Left renal pelvis (tissue), 4 donors: ENCODE results near the gene RAB40A. TPM values are rescaled to one million over a fixed set of nuclear protein-coding genes. Genes with fewer than 3 reads are reported as not detected.

Experiments used
- DNase-seq, 4 donors: peaks; one replicate each; pipeline ENCODE4 v3.0.0-alpha.2; 2013; ENCODE audit warnings: low read depth in 4 of 4, low spot score in 3 of 4
- polyA plus RNA-seq, 4 donors: library from polyadenylated mRNA; unstranded; fragments of 120-200 nt; gene quantifications; one replicate each; pipeline ENCODE4 v1.2.1, GENCODE V29; 2013; ENCODE audit not compliant: insufficient read length in 4 of 4

RAB40A gene
- 1 to 10 TPM; 2.1 to 4.1 (median 2.6) TPM for polyA plus RNA-seq

- no peak for DNase-seq
These were observed at the start of gene RAB40A for GRCh38 chrX:103519389-103519788. Gene RAB40A, minus strand, starts transcription at chrX:103519489. Its CDS starts 18,733 bp downstream, at chrX:103500756.

- DNase-seq: no peak
These were observed 46.5 kb upstream of the RAB40A start for GRCh38 chrX:103565752-103566151.

GRCh38 chrX:103565197-103565596 is 45.9 kb upstream of the RAB40A start:
- DNase-seq: no peak

GRCh38 chrX:103562801-103563200 is 43.5 kb upstream of the RAB40A start:
- DNase-seq: no peak

- no peak for DNase-seq
These were observed 41.0 kb upstream of the RAB40A start for GRCh38 chrX:103560256-103560655.

- no peak for DNase-seq
These were observed 37.8 kb upstream of the RAB40A start for GRCh38 chrX:103556963-103557612.

GRCh38 chrX:103554687-103555424 is 35.6 kb upstream of the RAB40A start:
- DNase-seq: peak; percentile 47 to 74 (median 61)

- DNase-seq: no peak
These were observed 32.9 kb upstream of the RAB40A start for GRCh38 chrX:103552236-103552635.

- no peak for DNase-seq
These were observed 31.2 kb upstream of the RAB40A start for GRCh38 chrX:103550415-103551051.

GRCh38 chrX:103549916-103550315 is 30.6 kb upstream of the RAB40A start:
- no peak for DNase-seq

GRCh38 chrX:103540145-103540544 is 20.9 kb upstream of the RAB40A start:
- no peak for DNase-seq

GRCh38 chrX:103539695-103540094 is 20.4 kb upstream of the RAB40A start:
- DNase-seq: no peak

- no peak for DNase-seq
These were observed 19.4 kb upstream of the RAB40A start for GRCh38 chrX:103538728-103539127.

- DNase-seq: no peak
These were observed 18.6 kb upstream of the RAB40A start for GRCh38 chrX:103537871-103538387.

GRCh38 chrX:103536732-103537131 is 17.4 kb upstream of the RAB40A start:
- no peak for DNase-seq

- no peak for DNase-seq
These were observed 16.8 kb upstream of the RAB40A start for GRCh38 chrX:103536071-103536470.

GRCh38 chrX:103535206-103535605 is 15.9 kb upstream of the RAB40A start:
- DNase-seq: no peak

GRCh38 chrX:103533511-103534216 is 14.4 kb upstream of the RAB40A start:
- DNase-seq: peak; percentile 46 to 53 (median 48)

- DNase-seq: no peak
These were observed 11.7 kb upstream of the RAB40A start for GRCh38 chrX:103531002-103531401.

GRCh38 chrX:103530545-103530944 is 11.3 kb upstream of the RAB40A start:
- no peak for DNase-seq

- DNase-seq: no peak
These were observed 10.3 kb upstream of the RAB40A start for GRCh38 chrX:103529550-103529949.
